GOT3 (cell line): Measurements from ENCODE around the gene TMEM198.

ENCODE experiments used
- DNase-seq: peaks from one replicate; lab custom pipeline; 2025; ENCODE audit warnings: mixed read lengths; lab: John Stamatoyannopoulos, UW

Gene TMEM198

GRCh38 chr2:219545295-219545942 lies 1.6 kb downstream of the TMEM198 start:
- DNase-seq: no peak

GRCh38 chr2:219545943-219546352 lies 2.1 kb downstream of the TMEM198 start:
- no peak for DNase-seq

- no peak for DNase-seq
Measured at GRCh38 chr2:219547621-219548020, 3.8 kb downstream of the TMEM198 start.

- no peak for DNase-seq
Measured at GRCh38 chr2:219548990-219549389, 5.2 kb downstream of the TMEM198 start.

- no peak for DNase-seq
Measured at GRCh38 chr2:219549619-219550018, 5.8 kb downstream of the TMEM198 start.

- DNase-seq: no peak
Measured at GRCh38 chr2:219551441-219552381, 7.9 kb downstream of the TMEM198 start.

GRCh38 chr2:219552382-219553167 lies 8.7 kb downstream of the TMEM198 start:
- DNase-seq: peak; percentile 86

GRCh38 chr2:219553168-219553417 lies 9.3 kb downstream of the TMEM198 start:
- DNase-seq: no peak

GRCh38 chr2:219553463-219553963 lies 9.7 kb downstream of the TMEM198 start:
- no peak for DNase-seq

- DNase-seq: no peak
Measured at GRCh38 chr2:219554350-219554749, 10.5 kb downstream of the TMEM198 start.

- no peak for DNase-seq
Measured at GRCh38 chr2:219555956-219556355, 12.1 kb downstream of the TMEM198 start.

GRCh38 chr2:219556413-219556812 lies 12.6 kb downstream of the TMEM198 start:
- no peak for DNase-seq

GRCh38 chr2:219557320-219557719 lies 13.5 kb downstream of the TMEM198 start:
- no peak for DNase-seq

- no peak for DNase-seq
Measured at GRCh38 chr2:219557791-219558785, 14.3 kb downstream of the TMEM198 start.

GRCh38 chr2:219559156-219559915 lies 15.5 kb downstream of the TMEM198 start:
- DNase-seq: no peak

- DNase-seq: no peak
Measured at GRCh38 chr2:219560037-219560892, 16.4 kb downstream of the TMEM198 start.

GRCh38 chr2:219560893-219561178 lies 17.0 kb downstream of the TMEM198 start:
- DNase-seq: no peak

GRCh38 chr2:219561179-219562048 lies 17.6 kb downstream of the TMEM198 start:
- DNase-seq: no peak
